Brain microvascular endothelial cell (primary cell): ENCODE measurements around the gene TEPSIN.

Experiments used
- DNase-seq: peaks from one replicate; pipeline ENCODE4 v3.0.0-alpha.2; 2020
- H3K27ac ChIP-seq: fragments of 250-450 bp; sonication (Bioruptor Pico); 2 replicates; pipeline ENCODE4 v1.5.1; 2020; ENCODE audit warnings: mild to moderate bottlenecking, moderate library complexity
- H3K27me3 ChIP-seq: fragments of 250-450 bp; sonication (Bioruptor Pico); replicated peaks from 2 replicates; pipeline ENCODE4 v1.5.1; 2020; ENCODE audit warnings: mild to moderate bottlenecking
- H3K36me3 ChIP-seq: fragments of 250-450 bp; sonication (Bioruptor Pico); replicated peaks from 2 replicates; pipeline ENCODE4 v1.5.1; 2020; ENCODE audit warnings: mild to moderate bottlenecking
- H3K4me3 ChIP-seq: 2 replicates; pipeline ENCODE4 v1.5.1; 2011; ENCODE audit warnings: low read depth, mild to moderate bottlenecking, control low read depth, low read length, moderate library complexity
- in situ Hi-C: cut with HindIII; loops from 2 replicates; pipeline ENCODE4 v1.10.0; 2017; ENCODE audit warnings: low sequenced_read_pairs, low pct_ligation_motif_present
- TF ChIP-seq, protein P1 (sequence below): IDR thresholded peaks from 2 replicates; pipeline ENCODE4 v1.5.1; 2011; ENCODE audit warnings: low read depth, mild to moderate bottlenecking, moderate library complexity, low read length, control low read depth, inconsistent platforms; ENCODE audit errors: missing control alignments

The TEPSIN gene

DNA sequence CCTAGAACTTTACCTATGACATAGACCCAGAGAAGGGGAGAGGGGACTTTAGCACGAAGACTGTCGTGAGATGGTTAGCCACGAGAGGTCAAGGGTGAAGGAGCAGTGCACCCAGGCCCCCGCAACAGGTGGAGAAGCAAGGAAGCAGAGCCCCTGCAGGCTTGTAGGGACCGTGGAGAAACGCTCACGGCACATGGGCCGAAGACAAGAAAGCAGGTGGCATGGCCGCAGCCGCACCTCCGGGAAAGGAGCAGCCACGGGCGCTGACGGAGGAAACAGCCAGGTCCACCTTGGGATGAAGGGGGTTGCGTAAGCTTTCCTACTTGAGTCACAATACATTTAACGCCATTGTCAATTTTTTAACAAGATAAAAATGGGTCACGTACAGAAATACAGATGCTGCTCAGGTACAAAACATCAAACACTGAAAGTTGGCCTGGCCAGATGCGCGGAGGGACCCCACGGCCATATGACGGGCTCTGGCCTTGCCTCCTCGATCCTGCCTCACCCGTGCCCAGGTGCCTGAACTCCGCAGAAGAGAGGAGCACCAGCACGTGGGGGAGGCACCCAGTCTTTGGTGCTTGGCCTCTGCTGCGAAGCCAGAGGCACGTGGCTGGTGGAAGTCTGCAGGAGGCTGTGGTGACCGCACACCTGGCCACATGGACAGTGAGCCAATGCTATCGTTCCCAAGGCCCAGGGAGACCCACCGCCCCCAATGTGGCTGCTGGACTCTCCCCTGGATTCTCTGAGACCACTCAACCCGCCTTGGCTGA, 35.0 kb upstream of the TEPSIN start:
- in situ Hi-C loops: no loop called here
- Histone ChIP-seq H3K4me3 (no peak overlapping the region), H3K36me3 (peaks cover 45% of the 10 kb centered on the region)

DNA sequence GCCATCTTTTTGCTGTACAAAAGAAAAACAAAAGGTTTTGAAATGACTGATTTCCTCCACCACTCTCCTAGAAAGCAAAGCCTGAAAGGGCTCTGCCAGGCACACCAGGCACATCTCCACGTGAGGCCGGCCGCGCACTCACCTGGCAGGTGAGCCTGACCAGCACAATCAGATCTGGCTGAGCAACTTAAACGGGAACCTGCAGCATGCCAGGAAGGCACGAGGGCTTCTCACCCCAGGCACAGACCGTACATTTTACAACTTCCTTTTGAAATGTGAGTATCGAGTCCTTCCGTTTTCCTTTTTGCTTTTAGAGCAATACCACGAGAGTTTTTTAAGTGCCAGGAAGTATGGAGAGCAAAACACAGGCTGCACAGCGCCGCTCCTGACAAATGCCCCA, 33.8 kb upstream of the TEPSIN start:
- no peaks in the 10 kb centered on the region for H3K27me3 ChIP-seq
- no peak for DNase-seq
- in situ Hi-C loops: no loop called here
- H3K4me3 ChIP-seq: no peak overlapping the region
- TF ChIP-seq, protein P1, sequence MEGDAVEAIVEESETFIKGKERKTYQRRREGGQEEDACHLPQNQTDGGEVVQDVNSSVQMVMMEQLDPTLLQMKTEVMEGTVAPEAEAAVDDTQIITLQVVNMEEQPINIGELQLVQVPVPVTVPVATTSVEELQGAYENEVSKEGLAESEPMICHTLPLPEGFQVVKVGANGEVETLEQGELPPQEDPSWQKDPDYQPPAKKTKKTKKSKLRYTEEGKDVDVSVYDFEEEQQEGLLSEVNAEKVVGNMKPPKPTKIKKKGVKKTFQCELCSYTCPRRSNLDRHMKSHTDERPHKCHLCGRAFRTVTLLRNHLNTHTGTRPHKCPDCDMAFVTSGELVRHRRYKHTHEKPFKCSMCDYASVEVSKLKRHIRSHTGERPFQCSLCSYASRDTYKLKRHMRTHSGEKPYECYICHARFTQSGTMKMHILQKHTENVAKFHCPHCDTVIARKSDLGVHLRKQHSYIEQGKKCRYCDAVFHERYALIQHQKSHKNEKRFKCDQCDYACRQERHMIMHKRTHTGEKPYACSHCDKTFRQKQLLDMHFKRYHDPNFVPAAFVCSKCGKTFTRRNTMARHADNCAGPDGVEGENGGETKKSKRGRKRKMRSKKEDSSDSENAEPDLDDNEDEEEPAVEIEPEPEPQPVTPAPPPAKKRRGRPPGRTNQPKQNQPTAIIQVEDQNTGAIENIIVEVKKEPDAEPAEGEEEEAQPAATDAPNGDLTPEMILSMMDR: no peak
- H3K36me3 ChIP-seq: peaks cover 45% of the 10 kb centered on the region
- H3K27ac ChIP-seq: no peak overlapping the region

More for the DNA sequence above, 35.0 kb upstream of the TEPSIN start:
- TF ChIP-seq, protein P1: no peak
- no peak for DNase-seq
- no peak overlapping the region for H3K27ac ChIP-seq
- no peaks in the 10 kb centered on the region for H3K27me3 ChIP-seq

- TF ChIP-seq, protein P1: no peak
- Histone ChIP-seq H3K36me3 (peaks cover 38% of the 10 kb centered on the region), H3K27ac (no peak overlapping the region), H3K27me3 (no peaks in the 10 kb centered on the region), H3K4me3 (no peak overlapping the region)
- in situ Hi-C loops: no loop called here
- no peak for DNase-seq
These were observed 32.4 kb upstream of the TEPSIN start for GRCh38 chr17:81271226-81271625.

DNA sequence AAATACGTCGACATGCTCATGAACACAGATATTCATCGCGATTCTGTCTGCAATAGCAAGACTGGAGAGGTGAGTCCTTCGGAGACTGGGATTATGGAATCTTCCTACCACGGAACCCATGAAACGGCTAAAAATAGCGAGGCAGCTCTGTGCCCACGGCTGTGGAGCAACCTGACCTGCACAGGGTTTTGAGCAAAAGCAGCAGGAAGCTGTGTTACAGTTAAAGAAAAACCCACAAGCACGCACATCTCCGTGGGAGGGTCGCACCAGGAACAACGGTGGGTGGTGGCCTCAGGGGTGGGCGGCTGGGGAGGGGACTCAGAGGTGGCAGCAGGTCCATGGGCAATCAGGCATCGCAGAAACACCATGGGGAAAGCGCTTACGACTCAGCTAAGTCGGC, 31.4 kb upstream of the TEPSIN start:
- H3K36me3 ChIP-seq: peaks cover 40% of the 10 kb centered on the region
- in situ Hi-C loops: no loop called here
- no peak overlapping the region for H3K27ac ChIP-seq
- H3K4me3 ChIP-seq: no peak overlapping the region
- DNase-seq: no peak
- H3K27me3 ChIP-seq: no peaks in the 10 kb centered on the region
- TF ChIP-seq, protein P1: no peak

GRCh38 chr17:81267390-81268067, 28.7 kb upstream of the TEPSIN start:
- no peak overlapping the region for H3K4me3 ChIP-seq
- peaks cover 45% of the 10 kb centered on the region for H3K36me3 ChIP-seq
- DNase-seq: no peak
- TF ChIP-seq, protein P1: no peak
- in situ Hi-C loops: no loop called here
- H3K27me3 ChIP-seq: no peaks in the 10 kb centered on the region
- H3K27ac ChIP-seq: no peak overlapping the region
